ELR (cell line): Measurements from ENCODE around the gene MIEN1.
"Not testable (repeated sequence)": the region's sequence is repeated elsewhere in the genome, so short reads cannot be mapped to it uniquely, and the experiment has no call there.

Source experiments
- DNase-seq: peaks from one replicate; pipeline ENCODE4 v3.0.0-alpha.2; 2015; ENCODE audit warnings: low read depth

Gene MIEN1

GRCh38 chr17:39739885-39740356 lies 9.6 kb upstream of the MIEN1 start:
- no peak for DNase-seq

GRCh38 chr17:39738983-39739884 lies 8.9 kb upstream of the MIEN1 start:
- peak; percentile 56 for DNase-seq

- DNase-seq: peak; percentile 25
These were observed 8.2 kb upstream of the MIEN1 start for GRCh38 chr17:39738568-39738901.

GRCh38 chr17:39737760-39738567 lies 7.6 kb upstream of the MIEN1 start, which contains the start of gene GRB7:
GRB7 (plus strand) TSS chr17:39737938; CDS start chr17:39742302, 4,364 bp downstream.
- no peak for DNase-seq

- DNase-seq: no peak
These were observed 7.0 kb upstream of the MIEN1 start for GRCh38 chr17:39737206-39737759.

GRCh38 chr17:39736319-39737165 lies 6.2 kb upstream of the MIEN1 start:
- peak; percentile 55 for DNase-seq

- DNase-seq: no peak
These were observed 5.5 kb upstream of the MIEN1 start for GRCh38 chr17:39735882-39736281.

- DNase-seq: no peak
These were observed 2.3 kb upstream of the MIEN1 start for GRCh38 chr17:39732586-39732985.

GRCh38 chr17:39729280-39729851 lies 966 bp downstream of the MIEN1 start:
- DNase-seq: peak; percentile 37

GRCh38 chr17:39727556-39727955 lies 2.8 kb downstream of the MIEN1 start:
- DNase-seq: no peak

- no peak for DNase-seq
These were observed 3.7 kb downstream of the MIEN1 start for GRCh38 chr17:39726617-39727016.

GRCh38 chr17:39725923-39726322 lies 4.4 kb downstream of the MIEN1 start:
- not testable (repeated sequence) for DNase-seq

- no peak for DNase-seq
These were observed 5.6 kb downstream of the MIEN1 start for GRCh38 chr17:39724731-39725130.

GRCh38 chr17:39722965-39723848 lies 7.1 kb downstream of the MIEN1 start:
- peak; percentile 17 for DNase-seq

- no peak for DNase-seq
These were observed 8.2 kb downstream of the MIEN1 start for GRCh38 chr17:39722104-39722503.

GRCh38 chr17:39719563-39720355 lies 10.6 kb downstream of the MIEN1 start:
- DNase-seq: no peak

GRCh38 chr17:39717660-39718059 lies 12.7 kb downstream of the MIEN1 start:
- DNase-seq: no peak

- DNase-seq: no peak
These were observed 13.3 kb downstream of the MIEN1 start for GRCh38 chr17:39716879-39717536.
